ENCODE data around the gene NAA35.

DNA sequence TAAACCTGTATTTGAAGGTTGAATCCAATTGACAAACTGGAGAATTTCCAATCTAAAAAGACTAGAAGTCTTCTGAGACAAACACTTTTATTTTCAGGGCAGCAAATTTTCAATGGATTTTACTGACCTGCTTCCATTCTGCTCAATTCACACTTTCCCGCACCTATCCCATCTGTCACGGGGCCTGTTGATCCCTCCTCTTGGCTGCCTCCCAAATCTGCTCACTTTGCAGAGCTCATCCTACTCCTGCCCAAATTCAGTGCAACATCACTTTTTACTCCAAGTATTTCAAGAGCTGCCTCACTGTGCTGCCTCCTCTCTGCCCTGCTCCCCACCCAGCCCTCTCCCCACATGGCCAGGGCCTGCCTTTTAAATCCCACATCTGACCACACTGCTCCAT lies 123.3 kb downstream of the NAA35 start:
- no peak for TF ChIP-seq NFRKB (IDR thresholded peaks at IDR 0.05)
- no peak for TF ChIP-seq FOXM1 (IDR thresholded peaks at IDR 0.05; ENCODE audit: borderline replicate concordance)
- no peak for TF ChIP-seq SP1 (IDR thresholded peaks at IDR 0.05)
- no peak for TF ChIP-seq SUZ12 (IDR thresholded peaks at IDR 0.05)
- TF ChIP-seq LEF1 (IDR thresholded peaks at IDR 0.05; ENCODE audit: borderline replicate concordance) = no peak
- TF ChIP-seq ELF4 (IDR thresholded peaks at IDR 0.05) = no peak
- TF ChIP-seq TARDBP (IDR thresholded peaks at IDR 0.05) = no peak
- TF ChIP-seq BHLHE40 (IDR thresholded peaks at IDR 0.05; ENCODE audit: borderline replicate concordance) = no peak
- TF ChIP-seq, protein P1, sequence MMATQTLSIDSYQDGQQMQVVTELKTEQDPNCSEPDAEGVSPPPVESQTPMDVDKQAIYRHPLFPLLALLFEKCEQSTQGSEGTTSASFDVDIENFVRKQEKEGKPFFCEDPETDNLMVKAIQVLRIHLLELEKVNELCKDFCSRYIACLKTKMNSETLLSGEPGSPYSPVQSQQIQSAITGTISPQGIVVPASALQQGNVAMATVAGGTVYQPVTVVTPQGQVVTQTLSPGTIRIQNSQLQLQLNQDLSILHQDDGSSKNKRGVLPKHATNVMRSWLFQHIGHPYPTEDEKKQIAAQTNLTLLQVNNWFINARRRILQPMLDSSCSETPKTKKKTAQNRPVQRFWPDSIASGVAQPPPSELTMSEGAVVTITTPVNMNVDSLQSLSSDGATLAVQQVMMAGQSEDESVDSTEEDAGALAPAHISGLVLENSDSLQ (IDR thresholded peaks at IDR 0.05) = no peak
- no peak for TF ChIP-seq CTBP1 (IDR thresholded peaks at IDR 0.05; ENCODE audit: borderline replicate concordance)
- TF ChIP-seq HDGF (IDR thresholded peaks at IDR 0.05; ENCODE audit: borderline replicate concordance) = no peak
- no peak for TF ChIP-seq FOXA1 (IDR thresholded peaks at IDR 0.05)
- TF ChIP-seq ZNF384 (IDR thresholded peaks at IDR 0.05) = no peak
- no peak for TF ChIP-seq ARNT (IDR thresholded peaks at IDR 0.05)
